IMR-90 (cell line): ENCODE data around the gene ARHGEF12. TPM values are rescaled to one million over a fixed set of nuclear protein-coding genes. Genes with fewer than 3 reads are reported as not detected.
A peak's percentile ranks its signal among the peaks of the same experiment; 100 is the strongest.

ENCODE experiments used
- ATAC-seq: fragments of 200-7000 bp; cut with Tn5 transposase; 2 replicates; pipeline ENCODE4 v1.9.1; 2020; ENCODE audit warnings: low read depth, mild to moderate bottlenecking, moderate library complexity
- BruUV-seq: library from RNA; stranded (reverse); fragments of 400-500 nt; replicated peaks from 2 replicates; lab custom pipeline; 2021; lab: Mats Ljungman, UMichigan
- CTCF ChIA-PET: fragments of 300-600 bp; formaldehyde crosslinking; extraction: SDS; loops from one replicate; lab custom pipeline; 2021; ENCODE audit warnings: antibody characterized with exemption; lab: Yijun Ruan, JAX
- POLR2A ChIA-PET: fragments of 300-600 bp; sonication (Branson Sonifier 250); formaldehyde crosslinking; loops from one replicate; lab custom pipeline; 2022; ENCODE audit warnings: antibody characterized with exemption; ENCODE audit not compliant: unreplicated experiment; lab: Charles Lee
- DNase-seq: peaks from one replicate; pipeline ENCODE4 v3.0.0; 2013
- H2AFZ ChIP-seq: replicated peaks from 2 replicates; pipeline ENCODE3; 2013; ENCODE audit warnings: low read length, mild to moderate bottlenecking; ENCODE audit not compliant: poor library complexity
- H2AK5ac ChIP-seq: 2 replicates; pipeline ENCODE4 v1.6.1; 2013; ENCODE audit warnings: low read depth, low read length, inconsistent platforms
- H2AK9ac ChIP-seq: replicated peaks from 2 replicates; pipeline ENCODE3; 2013; ENCODE audit warnings: mild to moderate bottlenecking, low read depth, low read length, moderate library complexity; ENCODE audit not compliant: poor library complexity
- H2BK120ac ChIP-seq: 2 replicates; pipeline ENCODE4 v1.6.1; 2013; ENCODE audit warnings: low read depth, low read length, inconsistent platforms
- H2BK15ac ChIP-seq: 3 replicates; pipeline ENCODE4 v1.6.1; 2013; ENCODE audit warnings: low read depth, low read length, inconsistent platforms
- H2BK20ac ChIP-seq: 2 replicates; pipeline ENCODE4 v1.6.1; 2013; ENCODE audit warnings: low read depth, mild to moderate bottlenecking, inconsistent platforms, low read length, moderate library complexity
- H2BK5ac ChIP-seq: 2 replicates; pipeline ENCODE4 v1.6.1; 2013; ENCODE audit warnings: mild to moderate bottlenecking, low read depth, low read length, inconsistent platforms; ENCODE audit not compliant: poor library complexity, severe bottlenecking
- H3K14ac ChIP-seq: replicated peaks from 2 replicates; pipeline ENCODE4 v1.6.1; 2013; ENCODE audit warnings: low read depth, low read length, inconsistent platforms
- H3K18ac ChIP-seq: 2 replicates; pipeline ENCODE4 v1.6.1; 2013; ENCODE audit warnings: low read depth, low read length, control low read depth
- H3K23ac ChIP-seq: 2 replicates; pipeline ENCODE4 v1.6.1; 2013; ENCODE audit warnings: low read depth, low read length, inconsistent platforms
- H3K27ac ChIP-seq: 2 replicates; pipeline ENCODE4 v1.5.1; 2013; ENCODE audit warnings: mild to moderate bottlenecking, control low read depth, low read length; ENCODE audit not compliant: insufficient read depth
- H3K27me3 ChIP-seq: 2 replicates; pipeline ENCODE4 v1.6.1; 2013; ENCODE audit warnings: low read length; ENCODE audit not compliant: control insufficient read depth, insufficient read depth
- H3K36me3 ChIP-seq: 2 replicates; pipeline ENCODE4 v1.6.1; 2013; ENCODE audit warnings: low read length, mixed read lengths; ENCODE audit not compliant: control insufficient read depth, insufficient read depth
- H3K4ac ChIP-seq: 2 replicates; pipeline ENCODE4 v1.6.1; 2013; ENCODE audit warnings: low read depth, low read length, inconsistent platforms
- H3K4me1 ChIP-seq: 2 replicates; pipeline ENCODE4 v1.6.1; 2013; ENCODE audit warnings: low read length, mixed read lengths; ENCODE audit not compliant: control insufficient read depth, insufficient read depth
- H3K4me2 ChIP-seq: 2 replicates; pipeline ENCODE4 v1.6.1; 2013; ENCODE audit warnings: low read depth, mild to moderate bottlenecking, control low read depth, low read length, moderate library complexity
- H3K4me3 ChIP-seq: 2 replicates; pipeline ENCODE4 v1.5.1; 2013; ENCODE audit warnings: low read depth, mild to moderate bottlenecking, control low read depth, low read length, moderate library complexity; ENCODE audit not compliant: insufficient read depth
- H3K56ac ChIP-seq: 2 replicates; pipeline ENCODE4 v1.6.1; 2013; ENCODE audit warnings: low read length, inconsistent platforms; ENCODE audit not compliant: insufficient read depth; ENCODE audit errors: extremely low read depth
- H3K79me1 ChIP-seq, 2 experiments: 2 replicates each; pipeline ENCODE4 v1.6.1; 2013; ENCODE audit warnings: low read length in 2 of 2, inconsistent platforms in 1 of 2, low read depth in 1 of 2
- H3K9ac ChIP-seq: 2 replicates; pipeline ENCODE4 v1.6.1; 2013; ENCODE audit warnings: low read depth, low read length, control low read depth
- H3K9me1 ChIP-seq: 2 replicates; pipeline ENCODE4 v1.6.1; 2013; ENCODE audit warnings: low read length, inconsistent platforms; ENCODE audit not compliant: insufficient read depth
- H3K9me3 ChIP-seq: 2 replicates; pipeline ENCODE4 v1.6.1; 2013; ENCODE audit warnings: low read length; ENCODE audit not compliant: control insufficient read depth, insufficient read depth
- H4K20me1 ChIP-seq: 2 replicates; pipeline ENCODE4 v1.6.1; 2013; ENCODE audit warnings: low read length, inconsistent platforms; ENCODE audit not compliant: insufficient read depth
- H4K5ac ChIP-seq: 2 replicates; pipeline ENCODE4 v1.6.1; 2013; ENCODE audit warnings: mild to moderate bottlenecking, low read depth, low read length, control low read depth
- H4K8ac ChIP-seq, 2 experiments: 2 replicates each; pipeline ENCODE4 v1.6.1; 2013; ENCODE audit warnings: low read depth in 2 of 2, low read length in 2 of 2, control low read depth in 1 of 2, inconsistent platforms in 1 of 2
- H4K91ac ChIP-seq: 2 replicates; pipeline ENCODE4 v1.6.1; 2013; ENCODE audit warnings: low read depth, low read length, inconsistent platforms; ENCODE audit not compliant: insufficient read depth
- BHLHE40 ChIP-seq: fragments of 150-350 bp; IDR thresholded peaks from 2 replicates; pipeline ENCODE4 v1.6.1; 2016; ENCODE audit warnings: mild to moderate bottlenecking, low read depth, low read length
- FOS ChIP-seq: fragments of 150-350 bp; IDR thresholded peaks from 2 replicates; pipeline ENCODE4 v1.6.1; 2016; ENCODE audit warnings: low read depth, low read length
- NFE2L2 ChIP-seq: fragments of 150-350 bp; IDR thresholded peaks from 2 replicates; pipeline ENCODE4 v1.6.1; 2016; ENCODE audit warnings: low read depth, mild to moderate bottlenecking, low read length
- WGBS, 2 experiments: methylation state at CpG; one replicate each; pipeline versions ENCODE4 v1.1.5 to v1.1.7; 2013; ENCODE audit warnings: missing lambda C conversion rate in 2 of 2; ENCODE audit not compliant: insufficient read length in 1 of 2; ENCODE audit errors: extremely low coverage in 2 of 2; 5-methylcytosine and 5-hydroxymethylcytosine counted together
- dilution Hi-C: fragments of 300-500 bp; cut with HindIII; formaldehyde crosslinking; loops from one replicate; pipeline ENCODE4 v1.14.3; 2018; ENCODE audit warnings: low sequenced_read_pairs; ENCODE audit not compliant: unreplicated experiment
- in situ Hi-C: fragments of 300-500 bp; cut with MboI; formaldehyde crosslinking; loops from 3 replicates; pipeline ENCODE4 v1.14.3; 2019; ENCODE audit warnings: low sequenced_read_pairs, inconsistent platforms, mixed read lengths
- intact Hi-C: fragments of 100-400 bp; cut with micrococcal nuclease; formaldehyde crosslinking; loops from 2 replicates; pipeline ENCODE4 v1.10.0; 2022
- polyA plus RNA-seq, 3 experiments: library from polyadenylated mRNA; depleted of rRNA; stranded (reverse); fragments of >200 nt; gene quantifications; 2 replicates each; pipeline ENCODE4 v1.2.3, GENCODE V29; 2012; ENCODE audit warnings: low replicate concordance in 1 of 3
- total RNA-seq: library from RNA; depleted of rRNA; stranded (reverse); fragments of >200 nt; gene quantifications from 2 replicates; pipeline ENCODE4 v1.2.3, GENCODE V29; 2012

ARHGEF12 gene
- total and polyA plus RNA-seq, 2 of the 4 experiments (the other 2 are of a cell fraction), result 25.5 to 115 TPM

DNA sequence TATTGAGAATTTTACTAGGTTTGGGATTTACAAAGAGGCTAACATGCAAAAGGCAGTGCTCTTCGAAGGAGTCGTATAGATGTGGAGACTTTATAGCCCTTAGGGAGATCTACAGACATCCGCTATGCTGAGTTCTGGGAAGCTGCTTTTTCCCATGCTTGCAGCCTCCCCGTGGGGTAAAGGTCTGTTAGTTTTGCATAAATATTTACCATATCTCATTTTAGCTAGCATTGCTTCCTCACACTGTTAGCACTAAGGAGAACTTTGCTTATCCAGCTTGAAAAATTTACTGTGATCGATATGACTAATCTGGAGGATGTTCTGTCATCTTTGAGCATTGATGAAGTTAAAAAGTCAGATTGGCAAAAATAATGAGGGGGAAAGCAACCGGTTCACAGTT, 18.6 kb downstream of the ARHGEF12 start:
- peaks cover 11 to 64% of the 10 kb centered on the region in 2 experiments for H3K79me1 ChIP-seq
- H4K8ac ChIP-seq, result no peak overlapping the region
- peaks cover 88% of the 10 kb centered on the region for H4K20me1 ChIP-seq
- peak; percentile 82 for DNase-seq
- ChIA-PET CTCF (interaction anchor here (1.1 to 1.6 kb wide), 2 partner anchors 41 to 81 kb away, joined by 3 read pairs; no protein-coding TSS in a partner anchor), POLR2A (no interaction called here)
- peak overlapping the region; percentile 12 for H3K4me2 ChIP-seq
- H3K18ac ChIP-seq, result no peak overlapping the region
- H2BK120ac ChIP-seq, result no peak overlapping the region
- no TSS peak for BruUV-seq
- H3K9me3 ChIP-seq, result no peaks in the 10 kb centered on the region
- WGBS, 2 experiments, result no CpG with 5 or more reads among the region's 6 CpGs
- no peak overlapping the region for H3K9ac ChIP-seq
- H3K56ac ChIP-seq, result no peak overlapping the region
- dilution Hi-C loops, result no loop called here
- peaks cover 15% of the 10 kb centered on the region for H3K4me1 ChIP-seq
- H3K23ac ChIP-seq, result no peak overlapping the region
- H3K27ac ChIP-seq, result no peak overlapping the region
- no peak overlapping the region for H2BK15ac ChIP-seq
- H3K9me1 ChIP-seq, result peaks cover 29% of the 10 kb centered on the region
- H2AK9ac ChIP-seq, result no peak overlapping the region
- no peak overlapping the region for H2AFZ ChIP-seq
- in situ Hi-C loops, result no loop called here
- peaks cover 3% of the 10 kb centered on the region; the same call in 1 of the 2 replicates for H3K36me3 ChIP-seq
- no peak overlapping the region for H2BK5ac ChIP-seq
- peak; percentile 75 for ATAC-seq
- intact Hi-C loops, result no loop called here
- H3K4ac ChIP-seq, result no peak overlapping the region
- H3K14ac ChIP-seq, result no peak overlapping the region
- no peak overlapping the region for H4K91ac ChIP-seq
- H3K4me3 ChIP-seq, result no peak overlapping the region
- no peaks in the 10 kb centered on the region for H3K27me3 ChIP-seq
- H2AK5ac ChIP-seq, result no peak overlapping the region
- no peak overlapping the region for H2BK20ac ChIP-seq
- TF ChIP-seq FOS (no peak), BHLHE40 (no peak), NFE2L2 (no peak)
- no peak overlapping the region for H4K5ac ChIP-seq
